Tibial artery (tissue), 4 donors: ENCODE measurements around the gene MAL.

ENCODE experiments used
- DNase-seq, 2 donors: peaks; one replicate each; pipeline ENCODE4 v3.0.0-alpha.2; 2019
- H3K27ac ChIP-seq, 2 donors: fragments of 200-600 bp; sonication (generic) in 1 of 2; 1 replicate in 1 of 2; 2 replicates in 1 of 2; pipeline ENCODE4 v1.5.1; 2018 to 2019; ENCODE audit warnings: mild to moderate bottlenecking in 1 of 2
- H3K27me3 ChIP-seq, 2 donors: fragments of 200-600 bp; sonication (generic) in 1 of 2; one replicate each; pipeline versions ENCODE4 v1.5.1 to v1.6.0; 2016 to 2019
- H3K36me3 ChIP-seq, 3 donors: fragments of 200-600 bp; sonication (generic) in 2 of 3; one replicate each; pipeline ENCODE4 v1.5.1; 2016 to 2019; ENCODE audit warnings: mild to moderate bottlenecking in 2 of 3
- H3K4me1 ChIP-seq, 4 donors: fragments of 200-600 bp; sonication (generic) in 2 of 4; 1 replicate in 3 of 4; 2 replicates in 1 of 4; pipeline ENCODE4 v1.5.1; 2016 to 2019
- H3K4me3 ChIP-seq, 2 donors: fragments of 200-600 bp; sonication (generic) in 1 of 2; 1 replicate in 1 of 2; 2 replicates in 1 of 2; pipeline ENCODE4 v1.5.1; 2018 to 2019; ENCODE audit warnings: mild to moderate bottlenecking in 2 of 2
- H3K9me3 ChIP-seq, 3 donors: fragments of 200-600 bp; sonication (generic) in 1 of 3; one replicate each; pipeline ENCODE4 v1.5.1; 2016 to 2019
- CTCF ChIP-seq, 2 experiments: fragments of 200-600 bp in 1 of 2; fragments of 450-650 bp in 1 of 2; IDR thresholded peaks; one replicate each; pipeline ENCODE4 v1.5.1; 2017 to 2019; ENCODE audit warnings: antibody characterized with exemption in 2 of 2, mild to moderate bottlenecking in 1 of 2, moderate library complexity in 1 of 2
- intact Hi-C: fragments of 100-400 bp; cut with DNase I; formaldehyde crosslinking; loops from one replicate; pipeline ENCODE4 v1.15.0; 2023; ENCODE audit warnings: low total_unique reads

MAL gene

DNA sequence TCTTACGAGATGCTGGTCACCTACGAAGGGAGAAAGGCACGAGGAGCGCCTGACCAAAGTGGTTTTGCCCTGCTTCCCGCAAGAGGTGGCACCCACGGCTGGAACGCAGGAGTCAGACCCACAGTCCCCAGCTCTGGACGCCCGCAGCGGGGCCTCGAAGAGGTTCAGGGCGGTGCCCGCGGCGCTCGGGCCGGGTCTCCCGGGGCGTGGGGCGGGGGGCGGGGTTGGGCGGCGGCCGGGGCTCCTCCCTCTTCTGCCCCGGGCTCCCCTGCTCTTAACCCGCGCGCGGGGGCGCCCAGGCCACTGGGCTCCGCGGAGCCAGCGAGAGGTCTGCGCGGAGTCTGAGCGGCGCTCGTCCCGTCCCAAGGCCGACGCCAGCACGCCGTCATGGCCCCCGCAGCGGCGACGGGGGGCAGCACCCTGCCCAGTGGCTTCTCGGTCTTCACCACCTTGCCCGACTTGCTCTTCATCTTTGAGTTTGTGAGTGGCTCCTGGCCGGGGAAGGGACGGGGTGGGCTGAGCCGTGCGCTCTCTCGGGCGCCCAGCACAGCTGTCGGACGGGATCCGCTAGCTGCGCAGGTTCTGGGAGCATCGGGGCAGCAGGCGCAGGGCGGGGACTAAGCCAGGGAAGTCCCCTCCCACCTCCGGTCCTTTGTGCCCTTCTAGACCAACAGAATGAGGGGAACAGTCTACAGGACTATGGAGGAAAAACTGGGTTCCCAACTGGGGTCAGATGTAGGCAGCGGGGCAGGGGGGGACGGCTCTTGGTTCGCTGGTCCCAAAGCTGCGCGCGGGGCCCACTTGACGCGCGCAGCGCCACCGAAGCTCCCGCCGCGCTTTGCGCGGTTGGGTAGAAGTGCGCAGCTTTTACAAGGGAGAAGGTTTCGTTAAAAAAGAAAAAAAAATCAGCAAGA lies at the start of gene MAL:
TSS of gene MAL (plus strand) at position 303 of the 914 bp plus-strand sequence. CDS start at position 388, 85 bp downstream.
- no peak for TF ChIP-seq CTCF (IDR thresholded peaks at IDR 0.05)
- Histone ChIP-seq H3K27me3 (peaks cover 0 to 94% of the 10 kb centered on the region in 2 donors), H3K27ac (no peak within 1 kb of the TSS), H3K36me3 (no peaks in the 10 kb centered on the region), H3K4me3 (peak within 1 kb of the TSS in 1 of 2 donors; percentile 30), H3K9me3 (no peaks in the 10 kb centered on the region), H3K4me1 (peaks cover 0 to 23% (median 17%) of the 10 kb centered on the region in 4 donors)
- intact Hi-C loops: no loop called here
- no peak for DNase-seq

- Histone ChIP-seq H3K4me1 (no peaks in the 10 kb centered on the region), H3K4me3 (no peak overlapping the region), H3K9me3 (no peaks in the 10 kb centered on the region), H3K27me3 (peaks cover 0 to 20% of the 10 kb centered on the region in 2 donors), H3K27ac (no peak overlapping the region), H3K36me3 (no peaks in the 10 kb centered on the region)
- intact Hi-C loops: no loop called here
- no peak for DNase-seq
- no peak for TF ChIP-seq CTCF (IDR thresholded peaks at IDR 0.05)
These were observed 47.7 kb upstream of the MAL start for GRCh38 chr2:94977826-94978225.

GRCh38 chr2:94978917-94979316 lies 46.6 kb upstream of the MAL start:
- Histone ChIP-seq H3K4me3 (no peak overlapping the region), H3K36me3 (no peaks in the 10 kb centered on the region), H3K27me3 (peaks cover 0 to 18% of the 10 kb centered on the region in 2 donors), H3K9me3 (no peaks in the 10 kb centered on the region), H3K27ac (no peak overlapping the region), H3K4me1 (no peaks in the 10 kb centered on the region)
- TF ChIP-seq CTCF (IDR thresholded peaks at IDR 0.05): no peak
- DNase-seq: no peak
- intact Hi-C loops: no loop called here

DNA sequence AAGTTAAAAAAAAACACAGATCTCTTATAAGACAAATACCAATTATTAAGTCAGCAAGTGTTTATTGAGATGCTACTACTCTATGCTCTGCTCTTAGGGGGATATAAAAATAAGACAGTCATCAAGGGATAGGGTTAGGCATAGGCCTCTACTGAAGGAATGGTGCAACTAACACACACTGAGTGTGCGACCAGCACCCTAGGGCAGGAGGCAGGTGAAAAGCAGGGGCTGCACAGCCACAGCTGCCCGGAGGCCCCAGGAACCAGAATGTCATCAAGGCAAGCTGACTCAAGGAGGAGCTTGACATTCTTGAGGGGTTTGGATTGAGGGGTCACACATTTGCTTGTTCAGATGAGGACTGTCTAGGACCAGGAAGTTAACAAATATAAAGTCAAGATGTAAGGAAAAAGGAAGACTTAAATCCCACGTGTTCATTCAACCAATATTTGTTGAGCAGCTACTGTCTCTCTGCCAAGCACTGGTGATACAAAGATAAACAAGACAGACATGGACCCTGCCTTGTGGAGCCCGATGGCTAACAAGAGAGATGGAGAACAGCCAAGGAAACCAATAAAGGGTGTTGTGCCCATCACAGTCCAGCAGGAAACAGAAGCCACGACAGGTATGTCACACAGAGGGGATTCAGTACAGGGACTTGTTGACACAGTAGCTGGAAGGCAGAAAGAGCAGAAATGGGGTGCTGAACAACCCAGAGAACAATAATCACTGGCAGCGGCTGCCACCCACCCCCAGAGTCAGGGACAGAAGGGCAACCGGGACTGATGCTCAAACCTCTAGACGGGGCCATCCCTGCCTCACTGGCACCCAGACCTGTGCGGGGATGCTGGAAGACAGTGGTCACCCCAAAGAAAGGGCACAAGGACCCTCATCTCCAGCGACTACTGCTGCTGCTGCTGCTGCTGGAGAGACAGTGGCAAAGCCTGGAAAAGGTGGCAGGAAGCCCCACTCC lies 45.8 kb upstream of the MAL start:
- H3K36me3 ChIP-seq: no peaks in the 10 kb centered on the region
- no peak for DNase-seq
- H3K27me3 ChIP-seq: peaks cover 0 to 17% of the 10 kb centered on the region in 2 donors
- no peak overlapping the region for H3K27ac ChIP-seq
- TF ChIP-seq CTCF (IDR thresholded peaks at IDR 0.05): no peak
- no peaks in the 10 kb centered on the region for H3K9me3 ChIP-seq
- intact Hi-C loops: no loop called here
- no peak overlapping the region for H3K4me3 ChIP-seq
- no peaks in the 10 kb centered on the region for H3K4me1 ChIP-seq

GRCh38 chr2:94980406-94980805 lies 45.1 kb upstream of the MAL start:
- no peaks in the 10 kb centered on the region for H3K4me1 ChIP-seq
- H3K4me3 ChIP-seq: no peak overlapping the region
- TF ChIP-seq CTCF (IDR thresholded peaks at IDR 0.05): no peak
- peaks cover 0 to 22% of the 10 kb centered on the region in 2 donors for H3K27me3 ChIP-seq
- no peak for DNase-seq
- H3K36me3 ChIP-seq: no peaks in the 10 kb centered on the region
- no peaks in the 10 kb centered on the region for H3K9me3 ChIP-seq
- intact Hi-C loops: no loop called here
- H3K27ac ChIP-seq: no peak overlapping the region
